Nephron progenitor cell (in vitro differentiated cells): ENCODE measurements around the gene BLTP2.
"Not testable (repeated sequence)": the region's sequence is repeated elsewhere in the genome, so short reads cannot be mapped to it uniquely, and the experiment has no call there.

Experiments
- DNase-seq: peaks from one replicate; pipeline ENCODE4 v3.0.0; 2021
- H3K27ac Mint-ChIP-seq: 2 replicates; pipeline ENCODE4 v1.8.0; 2021; ENCODE audit warnings: mild to moderate bottlenecking, moderate library complexity, mixed read lengths
- H3K27me3 Mint-ChIP-seq: 2 replicates; pipeline ENCODE4 v1.8.0; 2021; ENCODE audit warnings: mild to moderate bottlenecking, low read depth, mixed read lengths; ENCODE audit not compliant: poor library complexity
- H3K36me3 Mint-ChIP-seq: 2 replicates; pipeline ENCODE4 v1.8.0; 2021; ENCODE audit warnings: low read depth, mixed read lengths
- H3K4me1 Mint-ChIP-seq: 2 replicates; pipeline ENCODE4 v1.8.0; 2021; ENCODE audit warnings: mixed read lengths
- H3K4me3 Mint-ChIP-seq: 2 replicates; pipeline ENCODE4 v1.8.0; 2021; ENCODE audit warnings: mild to moderate bottlenecking, moderate library complexity, mixed read lengths
- H3K9me3 Mint-ChIP-seq: 2 replicates; pipeline ENCODE4 v1.8.0; 2021; ENCODE audit warnings: mild to moderate bottlenecking, moderate library complexity, mixed read lengths
- TF ChIP-seq, protein P1 (sequence below): fragments of 200-600 bp; sonication (generic); IDR thresholded peaks from 2 replicates; pipeline ENCODE4 v1.5.0; 2021; ENCODE audit warnings: antibody characterized with exemption

The BLTP2 gene

GRCh38 chr17:28615260-28615940 lies 29.6 kb downstream of the BLTP2 start:
- Mint-ChIP-seq H3K27ac (no peak overlapping the region), H3K9me3 (no peaks in the 10 kb centered on the region), H3K4me1 (no peaks in the 10 kb centered on the region), H3K27me3 (no peaks in the 10 kb centered on the region), H3K36me3 (peaks cover 60% of the 10 kb centered on the region), H3K4me3 (no peak overlapping the region)
- TF ChIP-seq, protein P1, sequence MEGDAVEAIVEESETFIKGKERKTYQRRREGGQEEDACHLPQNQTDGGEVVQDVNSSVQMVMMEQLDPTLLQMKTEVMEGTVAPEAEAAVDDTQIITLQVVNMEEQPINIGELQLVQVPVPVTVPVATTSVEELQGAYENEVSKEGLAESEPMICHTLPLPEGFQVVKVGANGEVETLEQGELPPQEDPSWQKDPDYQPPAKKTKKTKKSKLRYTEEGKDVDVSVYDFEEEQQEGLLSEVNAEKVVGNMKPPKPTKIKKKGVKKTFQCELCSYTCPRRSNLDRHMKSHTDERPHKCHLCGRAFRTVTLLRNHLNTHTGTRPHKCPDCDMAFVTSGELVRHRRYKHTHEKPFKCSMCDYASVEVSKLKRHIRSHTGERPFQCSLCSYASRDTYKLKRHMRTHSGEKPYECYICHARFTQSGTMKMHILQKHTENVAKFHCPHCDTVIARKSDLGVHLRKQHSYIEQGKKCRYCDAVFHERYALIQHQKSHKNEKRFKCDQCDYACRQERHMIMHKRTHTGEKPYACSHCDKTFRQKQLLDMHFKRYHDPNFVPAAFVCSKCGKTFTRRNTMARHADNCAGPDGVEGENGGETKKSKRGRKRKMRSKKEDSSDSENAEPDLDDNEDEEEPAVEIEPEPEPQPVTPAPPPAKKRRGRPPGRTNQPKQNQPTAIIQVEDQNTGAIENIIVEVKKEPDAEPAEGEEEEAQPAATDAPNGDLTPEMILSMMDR: no peak
- no peak for DNase-seq

DNA sequence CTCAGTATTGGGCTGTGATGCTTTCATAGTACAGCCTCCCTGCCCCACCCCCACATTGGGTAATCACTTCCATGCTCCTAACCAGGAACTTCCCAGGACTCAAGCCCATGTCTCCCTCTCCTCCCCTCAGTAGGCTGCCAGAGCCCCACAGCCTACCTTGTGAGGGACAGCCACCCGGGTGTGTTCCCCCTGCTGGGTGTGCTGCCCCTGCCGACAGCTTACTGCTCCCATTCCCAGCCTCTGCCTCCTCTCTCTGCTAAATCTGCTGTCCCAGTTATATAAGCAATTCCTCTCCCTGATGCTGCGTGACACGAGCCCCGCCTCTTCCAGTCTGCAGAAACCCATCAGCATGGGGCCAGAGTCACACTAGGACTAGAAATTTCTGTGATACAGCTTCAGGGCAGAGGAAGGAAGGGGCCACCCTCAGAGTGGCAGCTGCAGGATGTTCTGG lies 31.0 kb downstream of the BLTP2 start, which contains the start of gene RSKR:
TSS of gene RSKR (minus strand) at position 255 of the 451 bp plus-strand sequence. CDS start at position 231, 24 bp downstream.
- no peaks in the 10 kb centered on the region for H3K27me3 Mint-ChIP-seq
- no peaks in the 10 kb centered on the region for H3K9me3 Mint-ChIP-seq
- no peaks in the 10 kb centered on the region for H3K4me1 Mint-ChIP-seq
- peak within 1 kb of the TSS; percentile 64 for H3K27ac Mint-ChIP-seq
- TF ChIP-seq, protein P1: no peak
- H3K36me3 Mint-ChIP-seq: peaks cover 53% of the 10 kb centered on the region
- no peak within 1 kb of the TSS for H3K4me3 Mint-ChIP-seq
- no peak for DNase-seq

GRCh38 chr17:28612936-28613872 lies 31.8 kb downstream of the BLTP2 start:
- Mint-ChIP-seq H3K4me3 (no peak overlapping the region), H3K36me3 (peaks cover 46% of the 10 kb centered on the region), H3K9me3 (no peaks in the 10 kb centered on the region), H3K27ac (peak overlapping the region; percentile 64), H3K27me3 (no peaks in the 10 kb centered on the region), H3K4me1 (no peaks in the 10 kb centered on the region)
- DNase-seq: peak; percentile 46
- TF ChIP-seq, protein P1: peak; percentile 64

GRCh38 chr17:28612531-28612930 lies 32.4 kb downstream of the BLTP2 start:
- Mint-ChIP-seq H3K27ac (peak overlapping the region; percentile 61), H3K27me3 (no peaks in the 10 kb centered on the region), H3K9me3 (no peaks in the 10 kb centered on the region), H3K4me3 (no peak overlapping the region), H3K4me1 (no peaks in the 10 kb centered on the region), H3K36me3 (peaks cover 52% of the 10 kb centered on the region)
- no peak for DNase-seq
- TF ChIP-seq, protein P1: no peak

DNA sequence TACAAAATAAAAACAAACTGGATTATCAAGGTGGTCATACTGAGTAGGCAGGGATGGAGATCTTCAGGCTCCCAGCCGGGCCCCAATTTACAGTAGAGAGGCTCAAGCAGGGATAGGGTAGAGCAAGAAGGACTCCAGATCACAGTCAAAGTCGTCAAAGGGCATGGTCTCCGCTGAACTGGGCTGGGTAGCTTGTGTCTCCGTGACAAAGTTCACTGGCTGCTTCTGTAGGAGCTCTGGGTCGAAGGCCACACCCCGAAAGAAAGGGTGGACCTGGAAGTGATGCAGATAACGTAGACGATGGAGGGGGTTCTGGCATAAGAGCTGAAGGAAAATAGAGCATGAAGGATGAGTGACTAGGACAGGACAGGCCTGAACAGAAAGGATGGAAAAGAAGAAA lies 34.6 kb downstream of the BLTP2 start:
- Mint-ChIP-seq H3K4me3 (no peak overlapping the region), H3K9me3 (no peaks in the 10 kb centered on the region), H3K4me1 (no peaks in the 10 kb centered on the region), H3K27ac (peak overlapping the region; percentile 75), H3K27me3 (no peaks in the 10 kb centered on the region), H3K36me3 (peaks cover 53% of the 10 kb centered on the region)
- TF ChIP-seq, protein P1: no peak
- DNase-seq: no peak

DNA sequence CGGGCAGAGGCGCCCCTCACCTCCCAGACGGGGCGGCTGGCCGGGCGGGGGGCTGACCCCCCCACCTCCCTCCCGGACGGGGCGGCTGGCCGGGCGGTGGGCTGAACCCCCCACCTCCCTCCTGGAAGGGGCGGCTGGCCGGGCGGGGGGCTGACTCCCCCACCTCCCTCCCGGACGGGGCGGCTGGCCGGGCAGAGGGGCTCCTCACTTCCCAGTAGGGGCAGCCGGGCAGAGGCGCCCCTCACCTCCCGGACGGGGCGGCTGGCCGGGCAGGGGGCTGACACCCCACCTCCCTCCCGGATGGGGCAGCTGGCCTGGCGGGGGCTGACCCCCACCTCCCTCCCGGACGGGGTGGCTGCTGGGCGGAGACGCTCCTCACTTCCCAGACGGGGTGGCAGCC lies 40.9 kb downstream of the BLTP2 start:
- DNase-seq, H3K27me3 Mint-ChIP-seq: not testable (repeated sequence)

More for the DNA sequence above, 40.9 kb downstream of the BLTP2 start:
- H3K36me3 Mint-ChIP-seq: peaks cover 44% of the 10 kb centered on the region
- H3K4me1 Mint-ChIP-seq, H3K27ac Mint-ChIP-seq, H3K4me3 Mint-ChIP-seq, H3K9me3 Mint-ChIP-seq: not testable (repeated sequence)
